Endothelial cell of umbilical vein (primary cell): ENCODE results near the gene RCAN1. TPM values are rescaled to one million over a fixed set of nuclear protein-coding genes. Genes with fewer than 3 reads are reported as not detected.
"Not testable (repeated sequence)": the region's sequence is repeated elsewhere in the genome, so short reads cannot be mapped to it uniquely, and the experiment has no call there.

Source experiments
- BruUV-seq: library from RNA; stranded (reverse); fragments of 400-500 nt; replicated peaks from 2 replicates; lab custom pipeline; 2021; lab: Mats Ljungman, UMichigan
- CTCF ChIA-PET: fragments of 300-600, 350-600 bp; sonication (Branson Sonifier 250); formaldehyde crosslinking; loops from one replicate; lab custom pipeline; 2021; ENCODE audit warnings: antibody characterized with exemption, inconsistent platforms; lab: Charles Lee
- POLR2A ChIA-PET: fragments of 300-600, 350-600 bp; sonication (Branson Sonifier 250); formaldehyde crosslinking; loops from one replicate; lab custom pipeline; 2021; ENCODE audit warnings: antibody characterized with exemption, inconsistent platforms; lab: Charles Lee
- DNase-seq: peaks from one replicate; pipeline ENCODE4 v3.0.0-alpha.2; 2011; ENCODE audit warnings: low read depth, low spot score
- FAIRE-seq: peaks from 2 replicates; lab custom pipeline; 2011; peaks lifted over from hg19 to GRCh38; lab: Jason Lieb, UNC
- H2AFZ ChIP-seq: 2 replicates; pipeline ENCODE4 v1.6.0; 2012; ENCODE audit warnings: low read depth, low read length, control low read depth, inconsistent platforms
- H3K27ac ChIP-seq: 2 replicates; pipeline ENCODE4 v1.5.1; 2011; ENCODE audit warnings: low read depth, mild to moderate bottlenecking, control low read depth, low read length, moderate library complexity; ENCODE audit not compliant: insufficient read depth
- H3K27me3 ChIP-seq, 2 experiments: 2 replicates each; pipeline versions ENCODE4 v1.6.0 to v1.6.1; 2011; ENCODE audit warnings: low read length in 2 of 2, mixed read lengths in 1 of 2; ENCODE audit not compliant: control insufficient read depth in 2 of 2, insufficient read depth in 2 of 2
- H3K36me3 ChIP-seq, 2 experiments: 2 replicates in 1 of 2; 3 replicates in 1 of 2; pipeline ENCODE4 v1.5.1; 2011; ENCODE audit warnings: low read length in 2 of 2, mild to moderate bottlenecking in 1 of 2, moderate library complexity in 1 of 2; ENCODE audit not compliant: control insufficient read depth in 2 of 2, insufficient read depth in 2 of 2; ENCODE audit errors: extremely low read depth in 1 of 2
- H3K4me1 ChIP-seq: 3 replicates; pipeline ENCODE4 v1.5.1; 2011; ENCODE audit warnings: mild to moderate bottlenecking, low read length; ENCODE audit not compliant: control insufficient read depth, insufficient read depth; ENCODE audit errors: extremely low read depth
- H3K4me2 ChIP-seq: 2 replicates; pipeline ENCODE4 v1.6.1; 2011; ENCODE audit warnings: low read length, control low read depth, mixed read lengths; ENCODE audit not compliant: insufficient read depth
- H3K4me3 ChIP-seq, 3 experiments: fragments of 200-600 bp in 1 of 3; sonication (generic), shearing (Covaris generic) in 1 of 3; replicated peaks in 1 of 3; 2 replicates each; pipeline ENCODE4 v1.5.1; 2011 to 2016; ENCODE audit warnings: control low read depth in 3 of 3, low read length in 3 of 3, mild to moderate bottlenecking in 2 of 3, inconsistent platforms in 1 of 3, low read depth in 1 of 3, moderate library complexity in 1 of 3; ENCODE audit not compliant: insufficient read depth in 1 of 3
- H3K79me2 ChIP-seq: 2 replicates; pipeline ENCODE4 v1.6.0; 2012; ENCODE audit warnings: low read length, inconsistent platforms; ENCODE audit not compliant: control insufficient read depth, insufficient read depth
- H3K9ac ChIP-seq: replicated peaks from 2 replicates; pipeline ENCODE3; 2011; ENCODE audit warnings: low read length, control low read depth; ENCODE audit not compliant: insufficient read depth; ENCODE audit errors: extremely low read depth
- H3K9me1 ChIP-seq: replicated peaks from 3 replicates; pipeline ENCODE4 v1.6.0; 2011; ENCODE audit warnings: mild to moderate bottlenecking, low read length; ENCODE audit not compliant: control insufficient read depth, insufficient read depth; ENCODE audit errors: extremely low read depth
- H3K9me3 ChIP-seq: replicated peaks from 2 replicates; pipeline ENCODE4 v1.5.1; 2012; ENCODE audit warnings: low read length, inconsistent platforms; ENCODE audit not compliant: control insufficient read depth, insufficient read depth
- H4K20me1 ChIP-seq: replicated peaks from 2 replicates; pipeline ENCODE3; 2011; ENCODE audit warnings: mild to moderate bottlenecking, low read length; ENCODE audit not compliant: control insufficient read depth, insufficient read depth; ENCODE audit errors: extremely low read depth
- FOS ChIP-seq: IDR thresholded peaks from 2 replicates; pipeline ENCODE4 v1.6.1; 2011; ENCODE audit warnings: mild to moderate bottlenecking, low read length, moderate library complexity, borderline replicate concordance; ENCODE audit not compliant: insufficient read depth
- GATA2 ChIP-seq: IDR thresholded peaks from 2 replicates; pipeline ENCODE4 v1.7.0; 2011; ENCODE audit warnings: low read depth, mild to moderate bottlenecking, moderate library complexity, mixed read lengths, low read length; ENCODE audit not compliant: insufficient read length, insufficient read depth
- JUN ChIP-seq: IDR thresholded peaks from 2 replicates; pipeline ENCODE4 v1.6.1; 2011; ENCODE audit warnings: borderline replicate concordance, low read depth; ENCODE audit not compliant: insufficient read length, insufficient read depth
- MYC ChIP-seq: IDR thresholded peaks from one replicate; pipeline ENCODE4 v1.6.1; 2011; ENCODE audit warnings: mild to moderate bottlenecking, low read depth, low read length
- dilution Hi-C: fragments of 300-500 bp; cut with MboI; formaldehyde crosslinking; loops from one replicate; pipeline ENCODE4 v1.15.0; 2019; ENCODE audit warnings: low sequenced_read_pairs; ENCODE audit not compliant: extremely low pct_ligation_motif_present
- intact Hi-C: fragments of 100-400 bp; cut with micrococcal nuclease; formaldehyde crosslinking; loops from one replicate; pipeline ENCODE4 v1.10.0; 2022
- polyA plus RNA-seq, 4 experiments: library from polyadenylated mRNA; depleted of rRNA in 3 of 4; stranded (reverse) in 3 of 4; unstranded in 1 of 4; fragments of >200 nt; gene quantifications; 2 replicates each; pipeline versions ENCODE4 v1.2.1 to v1.2.3, GENCODE V29; 2011 to 2012; ENCODE audit warnings: missing spikeins in 1 of 4
- total RNA-seq: library from RNA; stranded (reverse); gene quantifications from 2 replicates; pipeline ENCODE4 v1.2.3, GENCODE V29; 2021
- TF ChIP-seq, protein P1 (sequence below): IDR thresholded peaks from 2 replicates; pipeline ENCODE4 v1.6.1; 2011; ENCODE audit not compliant: insufficient read depth, insufficient read length
- TF ChIP-seq, protein P2 (sequence below), 2 donors: IDR thresholded peaks; 1 replicate in 1 of 2; 2 replicates in 1 of 2; pipeline ENCODE4 v1.5.1; 2011; ENCODE audit warnings: low read length in 2 of 2, mild to moderate bottlenecking in 2 of 2, moderate library complexity in 2 of 2, control low read depth in 1 of 2, inconsistent platforms in 1 of 2, low read depth in 1 of 2; ENCODE audit not compliant: insufficient read depth in 1 of 2; ENCODE audit errors: extremely low read depth in 1 of 2

Gene RCAN1
- total and polyA plus RNA-seq, 2 donors (not counting 3 experiments of a cell fraction or from before 2014, with no cell fraction given) = 9.7 to 16.5 TPM

DNA sequence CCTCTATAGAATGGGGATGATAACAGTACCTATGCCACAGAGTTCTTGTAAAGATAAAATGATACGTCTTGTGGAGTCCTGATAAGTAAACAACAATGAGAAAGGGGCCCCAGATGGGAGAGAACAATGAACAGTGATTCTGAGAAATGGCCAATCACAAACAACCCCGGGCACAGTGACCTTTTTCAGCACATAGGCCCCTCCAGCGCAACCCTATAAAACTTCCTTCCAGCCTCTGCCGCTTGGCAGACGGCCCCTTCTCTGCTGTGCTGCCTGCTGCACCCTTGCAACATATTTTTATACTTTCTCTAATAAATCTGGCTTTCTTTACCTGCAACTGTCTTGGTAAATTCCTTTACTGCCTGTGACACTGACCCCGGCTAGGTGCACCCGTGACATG is 8.9 kb downstream of the RCAN1 start:
- Histone ChIP-seq H3K27ac (no peak overlapping the region), H3K4me3 (no peak overlapping the region), H3K9me1 (no peaks in the 10 kb centered on the region), H2AFZ (no peak overlapping the region), H3K4me1 (no peaks in the 10 kb centered on the region), H3K9ac (no peak overlapping the region), H3K27me3 (no peaks in the 10 kb centered on the region), H3K9me3 (no peaks in the 10 kb centered on the region), H3K36me3 (no peaks in the 10 kb centered on the region), H3K4me2 (no peak overlapping the region), H4K20me1 (no peaks in the 10 kb centered on the region), H3K79me2 (no peaks in the 10 kb centered on the region)
- DNase-seq (no peak), FAIRE-seq (no peak)
- dilution Hi-C loops (no loop called here), intact Hi-C loops (no loop called here)
- ChIA-PET CTCF (interaction anchor here (4.3 to 13.7 kb wide), 2 partner anchors 26 to 98 kb away, joined by 29 to 394 read pairs; partner anchors contain the start of gene KCNE1), POLR2A (no interaction called here)
- BruUV-seq = no TSS peak
- no peak for TF ChIP-seq FOS
- TF ChIP-seq, protein P1, sequence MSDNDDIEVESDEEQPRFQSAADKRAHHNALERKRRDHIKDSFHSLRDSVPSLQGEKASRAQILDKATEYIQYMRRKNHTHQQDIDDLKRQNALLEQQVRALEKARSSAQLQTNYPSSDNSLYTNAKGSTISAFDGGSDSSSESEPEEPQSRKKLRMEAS = no peak
- no peak for TF ChIP-seq MYC
- TF ChIP-seq, protein P2, sequence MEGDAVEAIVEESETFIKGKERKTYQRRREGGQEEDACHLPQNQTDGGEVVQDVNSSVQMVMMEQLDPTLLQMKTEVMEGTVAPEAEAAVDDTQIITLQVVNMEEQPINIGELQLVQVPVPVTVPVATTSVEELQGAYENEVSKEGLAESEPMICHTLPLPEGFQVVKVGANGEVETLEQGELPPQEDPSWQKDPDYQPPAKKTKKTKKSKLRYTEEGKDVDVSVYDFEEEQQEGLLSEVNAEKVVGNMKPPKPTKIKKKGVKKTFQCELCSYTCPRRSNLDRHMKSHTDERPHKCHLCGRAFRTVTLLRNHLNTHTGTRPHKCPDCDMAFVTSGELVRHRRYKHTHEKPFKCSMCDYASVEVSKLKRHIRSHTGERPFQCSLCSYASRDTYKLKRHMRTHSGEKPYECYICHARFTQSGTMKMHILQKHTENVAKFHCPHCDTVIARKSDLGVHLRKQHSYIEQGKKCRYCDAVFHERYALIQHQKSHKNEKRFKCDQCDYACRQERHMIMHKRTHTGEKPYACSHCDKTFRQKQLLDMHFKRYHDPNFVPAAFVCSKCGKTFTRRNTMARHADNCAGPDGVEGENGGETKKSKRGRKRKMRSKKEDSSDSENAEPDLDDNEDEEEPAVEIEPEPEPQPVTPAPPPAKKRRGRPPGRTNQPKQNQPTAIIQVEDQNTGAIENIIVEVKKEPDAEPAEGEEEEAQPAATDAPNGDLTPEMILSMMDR (IDR thresholded peaks at IDR 0.05; ENCODE audit: extremely low read depth in 1 of 2, insufficient read depth in 1 of 2, low read depth in 1 of 2, low read length in 2 of 2) = no peak
- no peak for TF ChIP-seq JUN
- TF ChIP-seq GATA2 = no peak

- H3K36me3 ChIP-seq, H3K4me1 ChIP-seq, H3K4me3 ChIP-seq, H4K20me1 ChIP-seq, DNase-seq, POLR2A ChIA-PET, H3K4me2 ChIP-seq, intact Hi-C loops, dilution Hi-C loops, H2AFZ ChIP-seq, H3K27me3 ChIP-seq, H3K27ac ChIP-seq, H3K9me1 ChIP-seq, H3K9me3 ChIP-seq, H3K79me2 ChIP-seq, FAIRE-seq, H3K9ac ChIP-seq, BruUV-seq: not testable (repeated sequence)
- CTCF ChIA-PET = interaction anchor here (1.2 to 13.7 kb wide), 3 partner anchors 22 to 97 kb away, joined by 5 to 394 read pairs (median 29); partner anchors contain the start of gene KCNE1
Observed at GRCh38 chr21:34604956-34605355, 10.0 kb downstream of the RCAN1 start.
